H7 (cell line): ENCODE measurements around the gene TNFRSF14. TPM values are rescaled to one million over a fixed set of nuclear protein-coding genes. Genes with fewer than 3 reads are reported as not detected.
"Not testable (repeated sequence)": the region's sequence is repeated elsewhere in the genome, so short reads cannot be mapped to it uniquely, and the experiment has no call there.

ENCODE experiments used
- DNase-seq: peaks from one replicate; pipeline ENCODE4 v3.0.0; 2012
- H3K27me3 ChIP-seq: 2 replicates; pipeline ENCODE4 v1.6.0; 2011; ENCODE audit warnings: mild to moderate bottlenecking, low read length; ENCODE audit not compliant: control insufficient read depth, insufficient read depth
- H3K36me3 ChIP-seq: replicated peaks from 2 replicates; pipeline ENCODE4 v1.5.1; 2011; ENCODE audit warnings: low read length; ENCODE audit not compliant: control insufficient read depth, insufficient read depth
- H3K4me3 ChIP-seq: 2 replicates; pipeline ENCODE4 v1.5.1; 2011; ENCODE audit warnings: low read depth, mild to moderate bottlenecking, control low read depth, low read length, moderate library complexity; ENCODE audit not compliant: insufficient read depth
- total RNA-seq: library from RNA; depleted of rRNA; stranded (reverse); fragments of >200 nt; shearing (Covaris generic); gene quantifications from 2 replicates; pipeline ENCODE4 v1.2.3, GENCODE V29; 2014

Gene TNFRSF14
- total RNA-seq, 1 experiment from 2014 or later: 0.55 TPM

GRCh38 chr1:2540816-2541492 lies 15.2 kb upstream of the TNFRSF14 start:
- H3K36me3 ChIP-seq: no peaks in the 10 kb centered on the region
- DNase-seq: peak; percentile 92
- H3K27me3 ChIP-seq: peaks cover 15% of the 10 kb centered on the region
- H3K4me3 ChIP-seq: peak overlapping the region; percentile 28

GRCh38 chr1:2541619-2542245 lies 14.4 kb upstream of the TNFRSF14 start:
- H3K27me3 ChIP-seq: peaks cover 15% of the 10 kb centered on the region
- no peak overlapping the region for H3K4me3 ChIP-seq
- no peaks in the 10 kb centered on the region for H3K36me3 ChIP-seq
- DNase-seq: no peak

- DNase-seq: no peak
- H3K36me3 ChIP-seq: no peaks in the 10 kb centered on the region
Observed at GRCh38 chr1:2542246-2542915, 13.8 kb upstream of the TNFRSF14 start.

GRCh38 chr1:2543543-2544092 lies 12.6 kb upstream of the TNFRSF14 start:
- peaks cover 15% of the 10 kb centered on the region for H3K27me3 ChIP-seq
- H3K36me3 ChIP-seq: no peaks in the 10 kb centered on the region
- DNase-seq: peak; percentile 79
- no peak overlapping the region for H3K4me3 ChIP-seq

More at GRCh38 chr1:2542246-2542915, 13.8 kb upstream of the TNFRSF14 start:
- H3K4me3 ChIP-seq: no peak overlapping the region
- H3K27me3 ChIP-seq: peaks cover 15% of the 10 kb centered on the region

GRCh38 chr1:2544093-2544874 lies 11.9 kb upstream of the TNFRSF14 start:
- DNase-seq: no peak
- H3K4me3 ChIP-seq: no peak overlapping the region
- peaks cover 15% of the 10 kb centered on the region for H3K27me3 ChIP-seq

GRCh38 chr1:2544875-2545640 lies 11.1 kb upstream of the TNFRSF14 start:
- Histone ChIP-seq H3K27me3 (peaks cover 13% of the 10 kb centered on the region), H3K36me3 (no peaks in the 10 kb centered on the region), H3K4me3 (no peak overlapping the region)
- peak; percentile 78 for DNase-seq

More at GRCh38 chr1:2544093-2544874, 11.9 kb upstream of the TNFRSF14 start:
- no peaks in the 10 kb centered on the region for H3K36me3 ChIP-seq

GRCh38 chr1:2545754-2546514 lies 10.2 kb upstream of the TNFRSF14 start:
- Histone ChIP-seq H3K4me3 (peak overlapping the region; percentile 84), H3K36me3 (no peaks in the 10 kb centered on the region), H3K27me3 (peaks cover 8% of the 10 kb centered on the region)
- peak; percentile 100 for DNase-seq

GRCh38 chr1:2546515-2547209 lies 9.5 kb upstream of the TNFRSF14 start:
- Histone ChIP-seq H3K36me3 (no peaks in the 10 kb centered on the region), H3K27me3 (peaks cover 3% of the 10 kb centered on the region), H3K4me3 (peak overlapping the region; percentile 84)
- DNase-seq: peak; percentile 98

GRCh38 chr1:2547210-2548067 lies 8.7 kb upstream of the TNFRSF14 start:
- peak; percentile 87 for DNase-seq
- Histone ChIP-seq H3K36me3 (no peaks in the 10 kb centered on the region), H3K4me3 (peak overlapping the region; percentile 84), H3K27me3 (peaks cover 3% of the 10 kb centered on the region)

- H3K36me3 ChIP-seq: no peaks in the 10 kb centered on the region
- H3K4me3 ChIP-seq: peak overlapping the region; percentile 84
- DNase-seq: peak; percentile 97
- peaks cover 1% of the 10 kb centered on the region; the same call in 1 of the 2 replicates for H3K27me3 ChIP-seq
Observed at GRCh38 chr1:2548068-2548589, 8.0 kb upstream of the TNFRSF14 start.

- H3K4me3 ChIP-seq, H3K36me3 ChIP-seq, H3K27me3 ChIP-seq, DNase-seq: not testable (repeated sequence)
Observed at GRCh38 chr1:2549367-2550029, 6.7 kb upstream of the TNFRSF14 start.
